Astrocyte of the cerebellum (primary cell): ENCODE data around the gene AOPEP.
"Not testable (repeated sequence)": the region's sequence is repeated elsewhere in the genome, so short reads cannot be mapped to it uniquely, and the experiment has no call there.

Source experiments
- DNase-seq: peaks from one replicate; pipeline ENCODE4 v3.0.0-alpha.2; 2011; ENCODE audit warnings: low read depth
- H3K4me3 ChIP-seq: 2 replicates; pipeline ENCODE4 v1.5.1; 2011; ENCODE audit warnings: mild to moderate bottlenecking, low read depth, low read length, moderate library complexity
- CTCF ChIP-seq: IDR thresholded peaks from 2 replicates; pipeline ENCODE4 v1.5.1; 2012; ENCODE audit warnings: low read length, low read depth, moderate library complexity, mild to moderate bottlenecking; ENCODE audit errors: missing control alignments
- in situ Hi-C: cut with HindIII; loops from 2 replicates; pipeline ENCODE4 v1.10.0; 2017; ENCODE audit warnings: low sequenced_read_pairs

AOPEP gene

GRCh38 chr9:94825611-94825958 is 99.1 kb downstream of the AOPEP start:
- in situ Hi-C loops: no loop called here
- DNase-seq: no peak
- H3K4me3 ChIP-seq: no peak overlapping the region
- TF ChIP-seq CTCF: no peak

GRCh38 chr9:94826044-94826443 is 99.5 kb downstream of the AOPEP start:
- no peak for DNase-seq
- H3K4me3 ChIP-seq: no peak overlapping the region
- in situ Hi-C loops: no loop called here
- TF ChIP-seq CTCF: no peak

- no peak overlapping the region for H3K4me3 ChIP-seq
- in situ Hi-C loops: no loop called here
- DNase-seq: peak; percentile 33
- TF ChIP-seq CTCF: no peak
These were observed 100.3 kb downstream of the AOPEP start for GRCh38 chr9:94826644-94827410.

DNA sequence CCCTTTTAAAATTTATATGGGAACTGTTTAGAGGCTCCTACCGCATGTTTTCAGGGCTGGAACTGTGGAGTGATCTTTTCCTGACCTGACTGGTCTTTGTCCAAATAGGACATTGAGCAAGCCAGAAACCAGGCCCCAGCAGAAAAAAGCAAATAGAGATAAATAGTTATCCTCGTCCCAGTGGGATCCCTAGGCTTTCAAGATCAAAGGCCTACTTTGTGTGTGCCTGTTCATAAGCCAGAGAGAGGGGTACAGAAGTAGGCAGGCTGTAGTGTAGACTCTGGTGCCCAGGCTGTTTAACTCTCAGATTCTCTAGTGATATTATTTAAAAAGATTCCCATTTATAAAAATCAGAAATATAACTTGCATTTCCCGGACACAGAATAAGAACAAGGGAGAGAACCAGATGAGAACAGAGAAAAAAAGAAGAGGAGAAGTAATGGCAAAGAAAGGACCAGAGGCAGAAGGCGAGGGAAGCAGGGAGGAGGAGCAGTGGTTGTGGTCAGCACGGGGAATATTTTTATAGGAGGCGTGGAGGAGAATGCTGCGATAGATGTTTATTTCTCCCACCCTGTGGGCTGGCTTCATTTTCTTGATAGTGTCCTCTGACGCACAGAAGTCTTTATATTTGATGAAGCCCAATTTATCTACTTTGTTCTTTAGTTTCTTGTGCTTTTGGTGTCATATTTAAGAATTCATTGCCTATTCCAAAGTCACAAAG is 101.2 kb downstream of the AOPEP start:
- DNase-seq: no peak
- in situ Hi-C loops: no loop called here
- no peak for TF ChIP-seq CTCF
- no peak overlapping the region for H3K4me3 ChIP-seq

DNA sequence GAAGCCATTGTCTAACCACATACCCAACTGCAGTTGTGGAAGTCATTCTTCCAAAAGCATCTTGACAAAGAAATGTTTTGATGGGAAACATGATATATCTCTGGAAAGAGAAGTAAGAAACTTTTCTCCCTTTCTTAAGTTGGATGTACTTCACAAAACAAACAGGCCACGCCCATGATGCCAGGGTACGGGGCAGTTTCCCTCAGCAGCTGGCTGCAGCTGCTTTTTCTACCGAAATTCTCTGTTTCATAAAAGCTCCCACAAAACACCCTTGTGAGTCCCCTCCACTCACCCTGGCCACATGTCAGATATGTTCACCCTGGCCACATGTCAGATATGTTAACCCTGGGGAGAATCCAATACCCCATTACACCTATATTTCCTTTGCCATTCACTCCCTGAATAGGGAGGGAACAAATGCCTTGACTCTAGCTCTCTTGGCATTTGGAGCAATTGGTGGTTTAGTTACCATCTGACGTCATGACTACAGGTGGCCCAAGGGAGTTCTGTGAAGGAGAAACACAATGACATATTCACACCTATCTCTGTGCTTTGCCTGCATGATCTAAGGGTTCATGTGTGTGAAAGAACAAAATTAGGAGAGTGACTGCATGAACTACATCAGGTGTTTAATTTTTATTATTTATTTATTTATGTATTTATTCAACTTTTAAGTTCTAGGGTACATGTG is 103.0 kb downstream of the AOPEP start:
- in situ Hi-C loops: no loop called here
- no peak for DNase-seq
- H3K4me3 ChIP-seq: no peak overlapping the region
- TF ChIP-seq CTCF: no peak

- H3K4me3 ChIP-seq, in situ Hi-C loops, DNase-seq: not testable (repeated sequence)
These were observed 103.6 kb downstream of the AOPEP start for GRCh38 chr9:94830071-94830604.

DNA sequence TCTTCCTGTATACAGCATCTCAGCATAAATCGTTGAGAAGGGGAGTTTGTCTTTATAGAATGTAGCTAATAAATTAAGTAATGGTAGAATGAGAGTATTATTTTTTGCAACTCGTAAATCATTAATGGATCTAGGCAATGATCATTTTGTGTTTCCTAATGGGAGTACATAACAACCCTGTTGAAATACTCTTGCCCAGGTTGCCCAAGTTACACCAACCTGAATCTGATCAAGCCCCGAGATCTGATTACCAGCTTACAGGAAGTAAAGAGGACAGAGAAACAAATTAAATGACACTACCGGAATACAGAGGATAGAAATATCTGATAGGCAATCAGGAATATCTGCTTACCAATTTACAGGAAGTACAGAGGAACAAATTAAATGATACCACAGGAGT is 107.3 kb downstream of the AOPEP start:
- in situ Hi-C loops: no loop called here
- TF ChIP-seq CTCF: no peak
- DNase-seq: no peak
- H3K4me3 ChIP-seq: no peak overlapping the region
